Glutamatergic neuron (in vitro differentiated cells): ENCODE results near the gene HLA-F. TPM values are rescaled to one million over a fixed set of nuclear protein-coding genes. Genes with fewer than 3 reads are reported as not detected.

Experiments
- DNase-seq: peaks from one replicate; pipeline ENCODE4 v3.0.0; 2022
- H3K27ac Mint-ChIP-seq: one replicate; pipeline ENCODE4 v1.8.0; 2020; ENCODE audit warnings: mild to moderate bottlenecking, mixed read lengths, inconsistent platforms; ENCODE audit not compliant: unreplicated experiment
- H3K27me3 Mint-ChIP-seq: one replicate; pipeline ENCODE4 v1.8.0; 2020; ENCODE audit warnings: mild to moderate bottlenecking, moderate library complexity, mixed read lengths, inconsistent platforms; ENCODE audit not compliant: unreplicated experiment
- H3K36me3 Mint-ChIP-seq: one replicate; pipeline ENCODE4 v1.8.0; 2020; ENCODE audit warnings: mild to moderate bottlenecking, mixed read lengths, inconsistent platforms; ENCODE audit not compliant: unreplicated experiment
- H3K4me1 Mint-ChIP-seq: one replicate; pipeline ENCODE4 v1.8.0; 2020; ENCODE audit warnings: mild to moderate bottlenecking, low read depth, mixed read lengths, inconsistent platforms; ENCODE audit not compliant: unreplicated experiment
- H3K4me3 Mint-ChIP-seq: one replicate; pipeline ENCODE4 v1.8.0; 2020; ENCODE audit warnings: mild to moderate bottlenecking, mixed read lengths, inconsistent platforms; ENCODE audit not compliant: unreplicated experiment
- H3K9me3 Mint-ChIP-seq: one replicate; pipeline ENCODE4 v1.8.0; 2020; ENCODE audit warnings: mild to moderate bottlenecking, moderate library complexity, mixed read lengths, inconsistent platforms; ENCODE audit not compliant: unreplicated experiment
- CTCF ChIP-seq: fragments of 200-600 bp; sonication (generic); IDR thresholded peaks from one replicate; pipeline ENCODE4 v1.5.0; 2021; ENCODE audit not compliant: partially characterized antibody, unreplicated experiment
- total RNA-seq: library from RNA; stranded (reverse); fragmentation: NEBNext Ultra II Directional; extraction: Animal tissue kit (Norgen Biotek cat#: 25700); gene quantifications from one replicate; pipeline ENCODE4 v1.2.1, GENCODE V29; 2021; ENCODE audit not compliant: unreplicated experiment

The HLA-F gene
- total RNA-seq, 1 donor from 2014 or later: 1.9 TPM

- H3K4me3 Mint-ChIP-seq: no peak overlapping the region
- peaks cover 10% of the 10 kb centered on the region for H3K27me3 Mint-ChIP-seq
- TF ChIP-seq CTCF: no peak
- peaks cover 2% of the 10 kb centered on the region for H3K9me3 Mint-ChIP-seq
- no peaks in the 10 kb centered on the region for H3K36me3 Mint-ChIP-seq
- H3K4me1 Mint-ChIP-seq: no peaks in the 10 kb centered on the region
- no peak overlapping the region for H3K27ac Mint-ChIP-seq
- no peak for DNase-seq
These were observed 19.8 kb downstream of the HLA-F start for GRCh38 chr6:29743025-29743424.

GRCh38 chr6:29743568-29743967 is 20.3 kb downstream of the HLA-F start:
- Mint-ChIP-seq H3K27ac (no peak overlapping the region), H3K4me1 (no peaks in the 10 kb centered on the region), H3K36me3 (no peaks in the 10 kb centered on the region), H3K27me3 (peaks cover 10% of the 10 kb centered on the region), H3K4me3 (no peak overlapping the region), H3K9me3 (peaks cover 2% of the 10 kb centered on the region)
- no peak for DNase-seq
- no peak for TF ChIP-seq CTCF

GRCh38 chr6:29744131-29744530 is 20.9 kb downstream of the HLA-F start:
- peaks cover 2% of the 10 kb centered on the region for H3K9me3 Mint-ChIP-seq
- no peak overlapping the region for H3K4me3 Mint-ChIP-seq
- H3K27me3 Mint-ChIP-seq: peaks cover 10% of the 10 kb centered on the region
- TF ChIP-seq CTCF: no peak
- H3K4me1 Mint-ChIP-seq: no peaks in the 10 kb centered on the region
- H3K36me3 Mint-ChIP-seq: no peaks in the 10 kb centered on the region
- no peak overlapping the region for H3K27ac Mint-ChIP-seq
- no peak for DNase-seq

- no peak for TF ChIP-seq CTCF
- H3K4me3 Mint-ChIP-seq: no peak overlapping the region
- peaks cover 2% of the 10 kb centered on the region for H3K9me3 Mint-ChIP-seq
- no peaks in the 10 kb centered on the region for H3K4me1 Mint-ChIP-seq
- no peak overlapping the region for H3K27ac Mint-ChIP-seq
- H3K36me3 Mint-ChIP-seq: no peaks in the 10 kb centered on the region
- peaks cover 15% of the 10 kb centered on the region for H3K27me3 Mint-ChIP-seq
- DNase-seq: no peak
These were observed 21.4 kb downstream of the HLA-F start for GRCh38 chr6:29744621-29745020.

GRCh38 chr6:29745386-29745785 is 22.2 kb downstream of the HLA-F start:
- DNase-seq: no peak
- Mint-ChIP-seq H3K4me1 (no peaks in the 10 kb centered on the region), H3K27ac (no peak overlapping the region), H3K9me3 (peaks cover 2% of the 10 kb centered on the region), H3K36me3 (no peaks in the 10 kb centered on the region), H3K4me3 (no peak overlapping the region), H3K27me3 (peaks cover 20% of the 10 kb centered on the region)
- no peak for TF ChIP-seq CTCF
